Ascending aorta (tissue), 2 donors: ENCODE results near the gene SPAG6. TPM values are rescaled to one million over a fixed set of nuclear protein-coding genes. Genes with fewer than 3 reads are reported as not detected.

Source experiments
- DNase-seq, 2 donors: peaks; one replicate each; pipeline ENCODE4 v3.0.0-alpha.2; 2019; ENCODE audit warnings: low spot score in 2 of 2
- H3K27ac ChIP-seq, 2 donors: fragments of 200-600 bp; sonication (generic); one replicate each; pipeline ENCODE4 v1.5.1; 2016 to 2017; ENCODE audit warnings: mild to moderate bottlenecking in 1 of 2
- H3K27me3 ChIP-seq: fragments of 200-600 bp; sonication (generic); one replicate; pipeline ENCODE4 v1.5.1; 2017
- H3K36me3 ChIP-seq, 2 donors: fragments of 200-600 bp; sonication (generic); one replicate each; pipeline ENCODE4 v1.5.1; 2016
- H3K4me1 ChIP-seq, 2 donors: fragments of 200-600 bp; sonication (generic); one replicate each; pipeline ENCODE4 v1.5.1; 2016 to 2017; ENCODE audit warnings: mild to moderate bottlenecking in 1 of 2
- H3K4me3 ChIP-seq, 2 donors: fragments of 200-600 bp; sonication (generic); one replicate each; pipeline ENCODE4 v1.5.1; 2016 to 2017; ENCODE audit warnings: mild to moderate bottlenecking in 1 of 2
- H3K9me3 ChIP-seq, 2 donors: fragments of 200-600 bp; sonication (generic); one replicate each; pipeline ENCODE4 v1.5.1; 2016
- intact Hi-C: fragments of 100-400 bp; cut with DNase I; formaldehyde crosslinking; loops from one replicate; pipeline ENCODE4 v1.15.1; 2023
- total RNA-seq: library from RNA; depleted of rRNA; stranded (reverse); fragments of >200 nt; gene quantifications from one replicate; pipeline ENCODE4 v1.1.0, GENCODE V29; 2016
- TF ChIP-seq, protein P1 (sequence below), 3 experiments: fragments of 200-600 bp in 2 of 3; fragments of 450-650 bp in 1 of 3; sonication (generic) in 2 of 3; IDR thresholded peaks; one replicate each; pipeline ENCODE4 v1.5.1; 2016 to 2019; ENCODE audit warnings: antibody characterized with exemption in 3 of 3, mild to moderate bottlenecking in 1 of 3, moderate library complexity in 1 of 3

SPAG6 gene
- not detected for total RNA-seq

- H3K27me3 ChIP-seq = peaks cover 34% of the 10 kb centered on the region
- intact Hi-C loops = loop anchor here (5.0 to 10.0 kb wide), 4 partner anchors 33 to 639 kb away; no protein-coding TSS in a partner anchor
- peak within 1 kb of the TSS; percentile 1 to 4 for H3K4me3 ChIP-seq
Measured at GRCh38 chr10:22345301-22346095, at the start of gene SPAG6. TSS of gene SPAG6 (plus strand) at chr10:22345496. CDS start at chr10:22345612, 116 bp downstream.

GRCh38 chr10:22301193-22301592, 44.1 kb upstream of the SPAG6 start:
- no peaks in the 10 kb centered on the region for H3K36me3 ChIP-seq
- no peaks in the 10 kb centered on the region for H3K4me1 ChIP-seq
- intact Hi-C loops = no loop called here
- no peak overlapping the region for H3K27ac ChIP-seq
- H3K9me3 ChIP-seq = no peaks in the 10 kb centered on the region
- DNase-seq = no peak
- TF ChIP-seq, protein P1, sequence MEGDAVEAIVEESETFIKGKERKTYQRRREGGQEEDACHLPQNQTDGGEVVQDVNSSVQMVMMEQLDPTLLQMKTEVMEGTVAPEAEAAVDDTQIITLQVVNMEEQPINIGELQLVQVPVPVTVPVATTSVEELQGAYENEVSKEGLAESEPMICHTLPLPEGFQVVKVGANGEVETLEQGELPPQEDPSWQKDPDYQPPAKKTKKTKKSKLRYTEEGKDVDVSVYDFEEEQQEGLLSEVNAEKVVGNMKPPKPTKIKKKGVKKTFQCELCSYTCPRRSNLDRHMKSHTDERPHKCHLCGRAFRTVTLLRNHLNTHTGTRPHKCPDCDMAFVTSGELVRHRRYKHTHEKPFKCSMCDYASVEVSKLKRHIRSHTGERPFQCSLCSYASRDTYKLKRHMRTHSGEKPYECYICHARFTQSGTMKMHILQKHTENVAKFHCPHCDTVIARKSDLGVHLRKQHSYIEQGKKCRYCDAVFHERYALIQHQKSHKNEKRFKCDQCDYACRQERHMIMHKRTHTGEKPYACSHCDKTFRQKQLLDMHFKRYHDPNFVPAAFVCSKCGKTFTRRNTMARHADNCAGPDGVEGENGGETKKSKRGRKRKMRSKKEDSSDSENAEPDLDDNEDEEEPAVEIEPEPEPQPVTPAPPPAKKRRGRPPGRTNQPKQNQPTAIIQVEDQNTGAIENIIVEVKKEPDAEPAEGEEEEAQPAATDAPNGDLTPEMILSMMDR (IDR thresholded peaks at IDR 0.05) = no peak
- H3K27me3 ChIP-seq = no peaks in the 10 kb centered on the region
- H3K4me3 ChIP-seq = no peak overlapping the region

More at GRCh38 chr10:22345301-22346095, at the start of gene SPAG6:
- TF ChIP-seq, protein P1 (IDR thresholded peaks at IDR 0.05) = no peak
- DNase-seq = peak in 1 of 2 donors; percentile 73
- Histone ChIP-seq H3K4me1 (peaks cover 3 to 7% of the 10 kb centered on the region in 2 donors), H3K36me3 (no peaks in the 10 kb centered on the region), H3K9me3 (no peaks in the 10 kb centered on the region), H3K27ac (no peak within 1 kb of the TSS)

GRCh38 chr10:22303461-22303860, 41.8 kb upstream of the SPAG6 start:
- Histone ChIP-seq H3K4me3 (no peak overlapping the region), H3K27me3 (no peaks in the 10 kb centered on the region), H3K9me3 (no peaks in the 10 kb centered on the region), H3K36me3 (no peaks in the 10 kb centered on the region), H3K27ac (no peak overlapping the region), H3K4me1 (no peaks in the 10 kb centered on the region)
- TF ChIP-seq, protein P1 (IDR thresholded peaks at IDR 0.05) = no peak
- no peak for DNase-seq
- intact Hi-C loops = no loop called here

- DNase-seq = no peak
- TF ChIP-seq, protein P1 (IDR thresholded peaks at IDR 0.05) = no peak
- no peaks in the 10 kb centered on the region for H3K4me1 ChIP-seq
- intact Hi-C loops = no loop called here
- H3K4me3 ChIP-seq = no peak overlapping the region
- no peak overlapping the region for H3K27ac ChIP-seq
- no peaks in the 10 kb centered on the region for H3K36me3 ChIP-seq
- H3K9me3 ChIP-seq = no peaks in the 10 kb centered on the region
- no peaks in the 10 kb centered on the region for H3K27me3 ChIP-seq
Measured at GRCh38 chr10:22305721-22306120, 39.6 kb upstream of the SPAG6 start.

GRCh38 chr10:22308390-22308789, 36.9 kb upstream of the SPAG6 start:
- no peaks in the 10 kb centered on the region for H3K9me3 ChIP-seq
- DNase-seq = no peak
- no peaks in the 10 kb centered on the region for H3K4me1 ChIP-seq
- intact Hi-C loops = no loop called here
- no peaks in the 10 kb centered on the region for H3K27me3 ChIP-seq
- TF ChIP-seq, protein P1 (IDR thresholded peaks at IDR 0.05) = no peak
- no peak overlapping the region for H3K4me3 ChIP-seq
- H3K27ac ChIP-seq = no peak overlapping the region
- H3K36me3 ChIP-seq = no peaks in the 10 kb centered on the region
